Stimulated activated CD4-positive, alpha-beta T cell treated with anti-CD3 and anti-CD28 coated beads, Interleukin-4, amount 100 ng/mL, for 48 hours (primary cell): ENCODE measurements around the gene TEN1.
"Not testable (repeated sequence)": the region's sequence is repeated elsewhere in the genome, so short reads cannot be mapped to it uniquely, and the experiment has no call there.

Experiments
- DNase-seq, 2 donors: peaks; one replicate each; pipeline ENCODE4 v3.0.0-alpha.2; 2020; ENCODE audit warnings: low read depth in 2 of 2

Gene TEN1

GRCh38 chr17:76025294-76025693 is 46.3 kb downstream of the TEN1 start:
- DNase-seq, result no peak

DNA sequence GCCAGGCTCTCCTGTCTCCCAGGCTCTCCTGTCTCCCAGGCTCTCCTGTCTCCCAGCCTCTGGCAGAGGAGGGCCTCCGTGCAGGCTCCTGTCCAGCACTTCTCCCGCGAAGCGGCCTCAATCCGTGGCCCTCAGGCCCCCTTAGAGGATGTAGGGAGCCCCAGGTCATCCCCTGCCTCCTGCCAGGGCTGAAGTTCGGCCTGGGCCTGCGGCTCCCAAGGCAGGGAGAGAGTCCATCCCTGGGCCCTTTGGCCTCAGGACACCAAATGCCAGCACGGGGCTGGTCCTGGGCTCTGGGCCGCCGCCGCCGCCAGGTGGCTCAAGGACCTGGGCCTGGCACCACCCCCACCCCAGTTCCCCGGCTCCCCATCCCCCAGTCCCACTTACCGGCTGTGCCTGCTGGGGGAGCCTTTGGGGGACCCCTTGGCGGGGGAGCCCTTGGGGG is 47.7 kb downstream of the TEN1 start:
- no peak for DNase-seq

GRCh38 chr17:76027159-76027839 is 48.3 kb downstream of the TEN1 start, which contains the start of gene EVPL:
Gene EVPL, minus strand, starts transcription at chr17:76027306. Its CDS starts 108 bp downstream, at chr17:76027198.
- DNase-seq, result no peak

DNA sequence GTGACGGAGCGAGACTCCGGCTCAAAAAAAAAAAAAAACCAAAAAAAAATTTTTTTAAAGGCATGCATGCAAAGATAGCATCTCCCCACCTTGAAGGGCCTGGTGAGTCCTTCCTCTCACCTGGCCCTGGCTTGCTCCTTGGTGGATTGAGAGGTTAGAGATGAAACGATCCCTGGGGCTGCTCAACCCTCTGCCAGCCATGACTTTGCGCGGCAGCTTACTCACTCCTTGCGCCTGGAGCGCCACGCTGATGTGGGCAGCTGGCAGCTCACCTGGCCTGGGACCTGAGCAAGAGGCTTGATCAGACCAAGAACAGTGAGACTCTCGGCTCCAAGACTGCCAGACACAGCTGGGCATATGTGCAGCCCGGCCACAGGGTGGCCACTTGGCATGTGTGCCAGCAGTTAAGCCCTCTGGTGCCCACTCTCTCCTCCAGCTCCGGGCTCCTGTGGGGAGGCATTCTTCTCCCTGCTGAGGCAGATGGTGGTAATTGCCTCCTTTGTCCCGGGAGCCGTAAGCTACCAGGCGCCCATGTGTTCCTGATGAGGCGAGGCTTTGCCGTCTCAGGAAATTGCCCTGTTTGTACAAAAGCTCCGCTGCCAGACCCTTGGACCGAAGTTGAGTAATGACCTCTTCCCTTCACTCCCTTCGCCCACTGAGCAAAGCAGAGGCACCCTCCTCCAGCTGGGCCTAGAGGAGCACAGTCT is 53.2 kb downstream of the TEN1 start:
- DNase-seq, result no peak

GRCh38 chr17:76032780-76033108 is 53.7 kb downstream of the TEN1 start:
- DNase-seq, result no peak

DNA sequence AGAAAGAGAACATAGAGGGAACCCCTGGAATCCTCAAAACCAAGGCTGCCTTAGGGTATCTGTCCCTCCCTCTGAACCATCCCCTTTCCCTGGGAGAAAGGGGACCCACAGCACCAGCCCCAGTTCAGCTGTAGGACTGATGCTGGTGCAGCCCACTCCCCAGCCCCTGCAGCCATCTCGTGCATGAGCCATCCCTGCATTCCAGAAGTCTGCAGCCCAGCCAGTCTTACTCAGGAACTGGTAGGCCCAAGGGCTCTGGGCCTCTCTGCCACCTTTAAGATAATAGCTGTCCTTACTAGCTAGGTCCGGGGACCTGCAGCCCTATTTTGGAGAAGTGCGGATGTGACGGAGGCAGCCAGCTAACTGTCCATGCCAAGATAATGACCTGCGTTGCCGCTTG is 54.1 kb downstream of the TEN1 start:
- DNase-seq, result no peak

GRCh38 chr17:76034428-76035350 is 55.6 kb downstream of the TEN1 start:
- no peak for DNase-seq

GRCh38 chr17:76036497-76037261 is 57.6 kb downstream of the TEN1 start:
- DNase-seq, result no peak

- no peak for DNase-seq
Observed at GRCh38 chr17:76038050-76038449, 59.0 kb downstream of the TEN1 start.

GRCh38 chr17:76039121-76039520 is 60.1 kb downstream of the TEN1 start:
- DNase-seq, result no peak

DNA sequence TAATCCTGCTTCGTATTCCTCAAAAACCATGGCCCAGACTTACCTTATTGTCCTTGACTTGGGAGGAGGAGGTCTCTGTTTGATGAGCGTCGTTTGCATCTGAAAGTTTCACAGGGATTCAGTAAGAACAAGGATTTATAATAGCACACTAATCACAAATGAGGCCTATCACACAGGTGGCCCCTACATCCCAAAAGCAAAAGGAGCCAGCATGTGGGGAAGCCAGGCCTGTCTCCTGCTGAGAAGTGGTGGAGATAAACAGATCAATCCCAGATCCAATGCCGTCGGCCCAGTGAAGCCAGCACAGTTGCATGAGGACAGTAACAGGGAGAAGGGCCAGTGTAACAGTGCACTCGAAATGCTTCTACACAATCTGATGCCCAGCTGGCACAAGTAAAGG is 61.3 kb downstream of the TEN1 start:
- no peak for DNase-seq

DNA sequence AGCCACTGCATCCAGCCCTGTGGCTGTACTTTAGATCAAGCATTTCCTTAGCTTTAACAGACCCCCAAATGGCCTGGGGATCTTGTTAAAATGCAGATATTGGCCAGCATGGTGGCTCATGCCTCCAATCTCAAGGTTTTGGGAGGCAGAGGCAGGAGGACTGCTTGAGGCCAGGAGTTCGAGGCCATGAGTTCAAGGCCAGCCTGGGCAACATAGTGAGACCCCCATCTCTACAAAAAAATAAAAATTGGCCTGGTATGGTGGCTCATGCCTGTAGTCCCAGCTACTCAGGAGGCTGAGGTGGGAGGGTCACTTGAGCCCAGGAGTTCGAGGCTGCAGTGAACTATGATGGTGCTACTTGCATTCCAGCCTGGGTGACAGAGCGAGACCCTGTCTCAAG is 63.8 kb downstream of the TEN1 start:
- DNase-seq, result not testable (repeated sequence)

DNA sequence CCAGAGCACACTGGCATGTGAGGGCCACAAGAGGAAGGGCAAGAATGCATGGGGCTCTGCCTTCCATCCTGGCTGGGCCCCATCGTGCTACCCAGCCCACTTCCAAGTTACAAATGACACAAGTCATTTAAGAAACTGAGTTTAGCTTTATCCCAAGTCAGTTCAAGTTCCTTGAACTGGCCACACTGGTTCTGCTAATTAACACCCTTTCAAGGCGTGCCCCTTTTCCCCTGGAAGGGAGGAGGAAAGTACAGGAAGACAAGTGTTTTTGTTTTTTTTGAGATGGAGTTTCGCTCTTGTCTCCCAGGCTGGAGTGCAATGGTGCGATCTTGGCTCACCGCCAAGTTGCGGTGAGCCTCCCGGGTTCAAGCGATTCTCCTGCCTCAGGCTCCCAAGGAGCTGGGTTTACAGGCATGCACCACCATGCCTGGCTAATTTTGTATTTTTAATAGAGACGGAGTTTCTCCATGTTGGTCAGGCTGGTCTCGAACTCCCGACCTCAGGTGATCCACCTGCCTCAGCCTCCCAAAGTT is 65.5 kb downstream of the TEN1 start:
- not testable (repeated sequence) for DNase-seq

DNA sequence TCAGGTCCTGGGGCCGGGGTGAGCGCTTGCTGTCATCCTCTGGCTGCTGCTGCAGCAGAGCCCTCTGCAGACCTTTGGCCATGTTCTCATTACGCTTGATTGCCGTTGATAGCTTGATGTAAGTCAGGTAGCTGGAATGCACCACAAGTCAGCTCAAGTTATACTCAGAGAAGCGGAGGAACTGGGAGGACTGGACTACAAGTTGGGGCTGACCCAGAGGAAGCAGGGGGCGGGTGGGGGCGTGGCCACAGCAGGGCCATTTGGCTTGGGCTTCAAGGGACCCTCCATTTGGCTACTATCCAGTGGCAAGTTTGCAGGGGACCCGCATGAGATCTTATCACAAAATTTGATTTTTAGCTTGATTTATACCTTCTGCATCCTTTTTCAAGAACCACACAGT is 67.0 kb downstream of the TEN1 start:
- DNase-seq, result no peak

GRCh38 chr17:76048025-76048605 is 69.1 kb downstream of the TEN1 start:
- DNase-seq, result no peak

DNA sequence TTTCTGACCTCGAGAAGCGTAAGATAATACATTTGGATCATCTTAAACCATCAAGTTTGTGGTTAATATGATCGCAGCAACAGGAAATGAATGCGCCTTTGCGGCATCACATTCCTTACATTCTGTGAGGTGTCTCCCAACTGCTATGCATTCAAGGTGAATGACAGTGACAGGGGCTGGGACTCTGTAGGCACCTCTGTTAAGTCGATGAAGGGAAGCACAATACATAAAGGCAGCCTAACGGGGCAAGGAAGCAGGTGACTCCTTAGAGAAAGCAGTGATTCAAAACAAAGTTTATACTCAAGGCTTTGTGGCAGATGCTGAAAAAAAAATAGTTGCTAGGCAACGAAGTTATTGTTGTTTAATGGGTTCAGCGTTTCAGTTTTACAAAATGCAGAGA is 69.7 kb downstream of the TEN1 start:
- no peak for DNase-seq

DNA sequence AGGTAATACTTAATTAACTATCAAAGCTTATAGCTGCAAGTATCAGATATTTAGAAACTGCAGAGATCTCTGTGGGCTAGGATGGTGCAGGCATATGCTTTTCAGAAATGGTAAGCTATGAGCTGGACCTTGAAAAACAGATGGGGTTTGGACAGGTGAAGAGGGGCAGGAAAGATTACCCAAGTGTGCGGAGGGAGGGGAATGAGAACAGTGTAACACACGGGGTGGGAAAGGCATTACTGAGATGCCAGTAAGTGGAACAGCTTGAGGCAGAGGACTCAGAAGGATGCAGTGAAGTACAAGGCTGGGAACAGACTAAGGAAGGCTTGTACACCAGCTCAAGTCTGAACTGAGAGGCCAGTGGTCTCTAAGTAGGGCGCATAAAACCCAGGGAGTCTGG is 70.2 kb downstream of the TEN1 start:
- no peak for DNase-seq

DNA sequence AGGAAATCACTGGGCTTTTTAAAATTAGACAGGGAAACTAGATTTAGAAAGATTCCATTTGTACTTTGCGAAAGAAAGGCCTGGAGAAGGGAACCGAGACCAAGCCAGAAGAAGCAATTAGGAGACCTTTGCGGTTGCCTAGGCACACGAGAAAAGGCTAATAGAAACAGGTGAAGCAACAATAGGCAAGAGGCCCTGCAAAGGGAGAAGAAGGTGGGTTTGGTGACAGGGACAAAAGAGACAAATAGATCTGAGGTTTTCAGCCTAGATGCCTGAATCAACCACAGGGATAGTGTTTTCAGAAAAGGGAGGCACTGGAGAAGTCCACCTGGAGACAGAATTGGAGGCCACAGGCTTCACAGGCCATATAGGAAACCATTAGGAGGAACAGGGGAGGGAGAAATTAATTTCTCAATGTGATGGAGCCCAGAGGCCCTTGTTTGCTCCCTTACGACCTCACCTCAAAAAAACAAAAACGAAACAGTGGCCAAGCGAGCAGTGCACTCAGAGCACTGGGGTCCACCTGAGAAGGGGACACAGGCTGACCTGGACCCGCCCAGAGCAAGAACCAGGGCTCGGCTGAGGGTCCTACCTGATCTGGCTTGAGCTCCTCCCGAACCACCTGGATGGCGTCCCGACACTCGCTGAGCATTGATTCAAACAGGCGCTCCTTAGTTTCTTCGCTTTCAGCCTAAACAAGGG is 70.9 kb downstream of the TEN1 start:
- DNase-seq, result no peak
